ENCODE measurements around the gene PRELID2.
A peak's percentile ranks its signal among the peaks of the same experiment; 100 is the strongest.
"Not testable (repeated sequence)": the region's sequence is repeated elsewhere in the genome, so short reads cannot be mapped to it uniquely, and the experiment has no call there.

PRELID2 gene

DNA sequence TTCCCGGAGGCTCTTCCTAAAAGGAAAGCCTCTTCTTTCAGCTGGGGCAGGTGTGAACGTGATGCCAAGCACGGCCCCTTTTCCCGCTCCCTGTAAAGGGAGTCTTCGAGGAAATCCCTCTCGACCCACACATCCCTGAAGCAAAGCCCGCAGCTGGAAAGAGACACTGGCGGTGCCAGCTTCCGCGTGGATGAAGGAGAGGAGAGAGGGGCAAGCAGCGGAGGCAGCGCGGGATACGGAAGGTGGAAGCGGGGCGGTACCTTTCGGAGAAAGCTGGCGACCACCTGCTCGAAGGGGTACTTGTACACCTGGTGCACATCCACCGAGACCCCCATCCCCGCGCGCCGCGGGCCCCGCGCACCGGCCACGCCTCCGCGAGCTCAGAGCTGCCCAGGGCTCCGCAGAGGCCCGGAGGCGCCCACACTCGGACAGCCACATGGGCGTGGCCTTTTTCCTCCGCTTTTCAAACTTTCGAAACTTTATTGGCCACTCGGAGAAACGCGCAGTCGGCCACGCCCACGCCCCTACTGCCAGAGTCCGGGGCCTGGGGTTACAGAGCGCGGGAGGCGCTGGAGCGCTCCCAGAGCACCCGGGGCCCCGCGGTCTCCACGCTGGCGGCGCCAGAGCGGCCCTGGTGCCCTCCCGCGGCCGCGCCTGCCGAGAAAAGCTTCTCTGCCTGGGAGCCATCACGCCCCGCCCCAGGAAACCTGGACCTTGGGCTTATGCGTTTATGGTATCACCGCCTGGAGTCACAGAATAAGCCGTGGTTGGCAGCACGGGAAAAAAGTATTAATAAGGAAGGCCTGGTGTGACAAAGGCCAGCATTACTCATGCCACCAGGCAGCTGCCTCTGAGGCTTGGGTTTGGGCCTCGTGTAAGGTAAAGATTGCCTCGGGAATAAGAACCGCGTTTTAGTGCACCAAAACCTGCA, at the start of gene PRELID2:
Gene PRELID2, minus strand, starts transcription at position 426 of the 931 bp plus-strand sequence. Its CDS starts 91 bp downstream, at position 335.
- peak; percentile 72 to 93 for DNase-seq

- DNase-seq: no peak
Measured at GRCh38 chr5:145874765-145875164, 39.6 kb upstream of the PRELID2 start.

DNA sequence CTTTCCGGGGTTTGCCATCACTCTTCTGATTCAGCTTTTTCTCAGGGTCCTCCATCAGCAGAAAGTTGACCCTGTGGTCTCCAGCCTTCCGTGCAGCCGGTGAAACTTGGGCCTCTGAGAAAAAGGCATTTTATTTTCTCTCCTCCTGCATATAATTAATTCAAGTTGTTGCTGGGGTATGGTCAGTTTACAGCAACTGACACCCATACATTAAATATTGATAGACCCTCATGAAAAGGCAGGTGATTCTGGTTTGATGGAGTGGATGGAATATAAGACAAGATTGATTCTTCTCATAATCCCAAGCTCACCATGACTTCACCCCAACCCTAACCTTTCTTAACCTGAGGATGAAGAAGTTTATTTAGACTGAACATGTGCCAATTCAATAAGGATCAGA, 37.8 kb upstream of the PRELID2 start, which contains the start of gene GRXCR2:
Gene GRXCR2, minus strand, starts transcription at position 101 of the 400 bp plus-strand sequence. Its CDS starts 46 bp downstream, at position 55.
- no peak for DNase-seq

DNA sequence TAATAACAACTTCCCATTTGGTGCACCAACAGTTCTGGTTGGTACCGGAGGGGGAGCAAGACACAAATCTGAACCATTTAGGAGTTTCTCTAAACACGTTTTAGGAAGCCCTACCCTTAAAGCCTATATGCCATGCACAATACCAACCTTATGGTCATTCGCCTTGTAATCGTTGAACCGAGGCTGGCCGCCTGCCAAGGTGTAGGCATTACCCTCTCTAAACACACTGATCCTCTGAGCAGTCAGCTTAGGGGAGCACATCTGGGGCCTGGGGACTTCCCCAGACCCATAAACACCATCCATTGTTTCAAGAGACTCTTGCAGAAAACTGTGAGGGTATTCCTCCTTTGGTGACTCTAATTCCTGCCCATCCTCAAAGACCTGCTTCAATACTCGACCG, 37.3 kb upstream of the PRELID2 start:
- peak in 1 of 2 experiments; percentile 5 for DNase-seq

- no peak for DNase-seq
Measured at GRCh38 chr5:145869753-145870152, 34.6 kb upstream of the PRELID2 start.

DNA sequence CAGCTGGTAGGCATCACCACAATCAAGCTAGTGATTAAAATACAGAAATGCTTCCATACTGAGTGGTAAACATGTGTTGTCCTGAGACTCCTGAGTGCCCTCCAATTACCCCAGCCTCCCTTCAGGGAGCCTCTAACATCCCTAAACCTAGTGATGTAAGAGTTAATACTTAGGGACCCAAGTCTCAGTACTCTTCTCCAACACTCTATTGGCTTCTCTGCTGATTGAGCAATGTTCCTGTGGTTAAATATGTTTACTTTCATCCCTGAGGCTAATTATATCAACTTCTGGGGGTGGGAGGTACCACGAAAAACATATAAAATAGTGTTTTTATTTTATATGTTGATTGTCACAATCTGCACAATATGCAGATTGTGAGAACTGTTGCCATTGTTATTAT, 32.7 kb upstream of the PRELID2 start:
- DNase-seq: no peak

GRCh38 chr5:145864432-145864831, 29.3 kb upstream of the PRELID2 start:
- not testable (repeated sequence) for DNase-seq

GRCh38 chr5:145863003-145863402, 27.9 kb upstream of the PRELID2 start:
- no peak for DNase-seq

- no peak for DNase-seq
Measured at GRCh38 chr5:145859897-145860296, 24.8 kb upstream of the PRELID2 start.

- no peak for DNase-seq
Measured at GRCh38 chr5:145859453-145859852, 24.3 kb upstream of the PRELID2 start.

DNA sequence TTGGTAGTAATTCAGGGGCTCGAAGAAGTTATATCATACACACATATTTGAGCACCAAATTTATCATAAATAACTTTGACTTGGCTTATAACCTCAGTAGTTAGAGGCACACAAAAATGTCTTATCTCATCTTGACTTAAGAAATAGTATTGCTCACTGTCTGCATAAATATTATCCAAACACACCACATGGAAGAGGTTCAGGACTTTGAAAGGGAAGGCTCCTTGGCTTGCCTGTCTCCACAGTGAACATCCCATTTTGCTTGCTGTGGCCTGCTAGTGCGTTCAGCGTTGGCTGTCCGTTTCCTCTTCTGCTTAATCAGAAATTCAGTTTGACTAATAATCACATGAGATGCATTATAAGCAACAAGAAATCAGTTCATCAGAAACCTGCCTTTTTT, 23.8 kb upstream of the PRELID2 start:
- no peak for DNase-seq

GRCh38 chr5:145856285-145856818, 21.2 kb upstream of the PRELID2 start:
- DNase-seq: no peak

GRCh38 chr5:145855763-145856267, 20.7 kb upstream of the PRELID2 start:
- no peak for DNase-seq

- DNase-seq: peak in 1 of 2 experiments; percentile 57
Measured at GRCh38 chr5:145854651-145855258, 19.6 kb upstream of the PRELID2 start.

- no peak for DNase-seq
Measured at GRCh38 chr5:145853781-145854376, 18.7 kb upstream of the PRELID2 start.

DNA sequence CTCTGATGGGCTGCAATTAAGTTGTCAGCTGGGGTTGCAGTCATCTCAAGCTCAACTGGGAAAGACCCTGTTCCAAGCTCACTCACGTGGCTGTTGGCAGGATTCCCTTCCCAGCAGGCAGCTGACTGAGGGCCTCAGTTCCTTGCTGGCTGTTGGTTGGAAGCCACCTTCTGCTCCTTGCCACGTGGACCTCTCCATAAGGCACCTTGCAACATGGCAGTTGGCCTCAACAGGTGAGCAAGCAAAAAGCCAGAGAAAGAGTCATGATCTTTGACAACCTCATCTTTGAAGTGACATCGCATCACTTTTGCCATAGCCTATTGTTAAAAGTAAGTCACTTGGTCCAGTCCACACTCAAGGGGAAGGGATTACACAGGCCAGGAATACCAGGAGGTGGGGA, 17.8 kb upstream of the PRELID2 start:
- peak in 1 of 2 experiments; percentile 46 for DNase-seq

DNA sequence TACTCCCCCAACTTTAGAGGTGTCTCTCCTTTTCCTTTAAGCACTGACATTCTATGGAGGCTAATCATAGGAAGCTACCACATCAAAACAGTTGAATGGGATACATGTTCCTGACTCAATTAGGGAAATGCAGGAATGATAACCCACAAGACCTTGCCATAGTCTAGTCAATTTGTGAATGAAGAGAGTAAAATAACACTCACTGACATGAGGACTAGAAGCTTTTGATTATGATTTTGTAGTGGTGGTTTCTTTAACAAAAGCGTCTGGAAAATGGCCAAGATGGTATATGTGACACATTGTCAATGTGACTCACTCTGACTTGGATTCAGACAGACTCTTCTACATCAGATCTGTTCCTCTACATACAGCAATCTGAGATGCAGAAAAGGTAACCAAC, 13.7 kb upstream of the PRELID2 start:
- DNase-seq: peak in 1 of 2 experiments; percentile 13

DNA sequence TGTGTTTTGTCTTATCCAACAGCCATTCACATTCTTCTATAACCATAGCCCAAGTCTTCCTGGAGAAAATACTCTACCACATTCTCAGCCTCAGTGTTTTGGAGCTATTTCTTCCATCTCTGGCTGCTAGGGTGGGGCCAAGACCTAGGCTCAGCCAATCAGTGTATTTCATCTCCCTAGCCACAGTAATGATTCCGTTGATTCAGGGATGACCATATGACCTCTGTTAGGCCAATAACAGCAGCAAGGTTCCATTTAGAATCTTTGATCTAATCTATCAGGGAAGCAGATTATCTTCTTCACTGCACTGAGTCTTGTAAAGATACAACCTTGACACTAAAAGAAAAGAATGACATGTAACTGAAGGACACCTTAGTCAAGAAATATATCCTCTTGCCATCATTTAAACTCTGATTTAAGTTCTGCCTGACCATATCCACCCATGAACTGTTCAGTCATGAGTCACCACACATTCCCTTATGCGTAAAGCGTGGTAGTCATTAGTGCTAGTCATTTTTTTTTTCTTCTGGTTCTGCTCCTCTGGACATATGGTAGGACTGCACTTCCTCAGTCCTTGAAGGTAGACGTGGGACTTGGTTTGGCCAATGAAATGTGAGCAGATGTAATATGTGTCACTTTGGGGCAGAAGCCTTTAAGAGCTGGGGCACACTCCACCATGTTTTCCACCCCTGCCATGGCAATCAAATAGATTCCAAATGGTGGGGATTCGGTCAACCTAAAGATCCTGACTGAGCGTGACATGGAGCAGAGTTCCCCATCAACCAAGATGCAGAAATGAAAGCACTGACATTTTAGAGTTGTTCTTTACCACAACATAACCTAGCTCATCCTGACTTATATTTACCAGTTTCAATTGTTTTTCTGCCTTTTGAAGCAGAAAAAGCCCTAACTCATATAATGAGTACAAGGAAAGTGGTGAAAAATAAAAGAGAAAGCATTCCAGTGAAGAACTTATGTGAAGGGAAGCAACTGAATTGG, 12.7 kb upstream of the PRELID2 start:
- DNase-seq: no peak

- DNase-seq: no peak
Measured at GRCh38 chr5:145846081-145846480, 10.9 kb upstream of the PRELID2 start.

GRCh38 chr5:145841299-145841698, 6.2 kb upstream of the PRELID2 start:
- DNase-seq: no peak

DNA sequence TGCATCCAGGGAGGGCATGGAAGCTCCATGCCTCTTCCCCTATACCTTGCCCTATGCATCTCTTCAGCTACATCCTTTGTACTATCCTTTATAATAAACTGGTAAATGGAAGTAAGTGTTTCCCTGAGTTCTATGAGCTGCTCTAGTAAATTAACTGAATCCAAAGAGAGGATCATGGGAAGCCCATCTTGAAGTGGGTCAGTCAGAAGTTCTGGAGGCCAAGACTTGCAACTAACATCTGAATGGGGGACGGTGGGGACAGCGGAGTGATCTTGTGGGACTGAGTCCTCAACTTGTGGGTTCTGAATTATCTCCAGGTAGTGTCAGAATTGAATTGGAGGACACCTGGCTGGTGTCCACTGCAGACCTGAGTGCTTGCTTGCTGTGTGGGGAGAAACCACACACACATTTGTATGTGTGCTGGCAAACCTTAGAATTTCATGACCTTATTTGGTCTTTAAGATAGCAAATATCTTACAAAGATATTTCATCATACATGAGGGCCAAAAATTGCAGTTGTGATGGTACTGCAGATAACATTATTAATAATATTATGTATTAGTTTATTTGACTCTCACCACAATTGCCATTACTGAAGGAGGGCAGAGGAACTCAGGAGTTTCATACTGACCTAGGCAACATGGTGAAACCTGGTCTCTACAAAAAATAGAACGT, 5.5 kb upstream of the PRELID2 start:
- no peak for DNase-seq
